NCI-H2029 (cell line): ENCODE measurements around the gene ATXN7L2.
A peak's percentile ranks its signal among the peaks of the same experiment; 100 is the strongest.

Source experiments
- DNase-seq: peaks from one replicate; lab custom pipeline; 2025; lab: John Stamatoyannopoulos, UW

ATXN7L2 gene

GRCh38 chr1:109527846-109528695, 44.4 kb downstream of the ATXN7L2 start:
- DNase-seq = no peak

GRCh38 chr1:109528712-109529111, 45.0 kb downstream of the ATXN7L2 start:
- DNase-seq = no peak

- DNase-seq = peak; percentile 11
These were observed 46.3 kb downstream of the ATXN7L2 start for GRCh38 chr1:109529881-109530456.

GRCh38 chr1:109530457-109531087, 46.9 kb downstream of the ATXN7L2 start:
- peak; percentile 73 for DNase-seq

GRCh38 chr1:109531380-109531779, 47.7 kb downstream of the ATXN7L2 start:
- no peak for DNase-seq

GRCh38 chr1:109531826-109532364, 48.2 kb downstream of the ATXN7L2 start:
- no peak for DNase-seq

- DNase-seq = peak; percentile 56
These were observed 48.8 kb downstream of the ATXN7L2 start for GRCh38 chr1:109532365-109533136.

- no peak for DNase-seq
These were observed 50.7 kb downstream of the ATXN7L2 start for GRCh38 chr1:109534307-109534858.

- DNase-seq = no peak
These were observed 51.8 kb downstream of the ATXN7L2 start for GRCh38 chr1:109535481-109535880.

- DNase-seq = peak; percentile 2
These were observed 52.3 kb downstream of the ATXN7L2 start for GRCh38 chr1:109535971-109536491.

GRCh38 chr1:109537450-109538178, 53.9 kb downstream of the ATXN7L2 start:
- no peak for DNase-seq

- no peak for DNase-seq
These were observed 55.3 kb downstream of the ATXN7L2 start for GRCh38 chr1:109538827-109539555.

GRCh38 chr1:109539676-109540075, 56.0 kb downstream of the ATXN7L2 start, which contains the start of gene GPR61:
GPR61 (plus strand) TSS chr1:109539872; CDS start chr1:109543023, 3,151 bp downstream.
- no peak for DNase-seq

GRCh38 chr1:109541102-109541501, 57.4 kb downstream of the ATXN7L2 start:
- no peak for DNase-seq
